ENCODE data around the gene MTURN.
"Not testable (repeated sequence)": the region's sequence is repeated elsewhere in the genome, so short reads cannot be mapped to it uniquely, and the experiment has no call there.

The MTURN gene

DNA sequence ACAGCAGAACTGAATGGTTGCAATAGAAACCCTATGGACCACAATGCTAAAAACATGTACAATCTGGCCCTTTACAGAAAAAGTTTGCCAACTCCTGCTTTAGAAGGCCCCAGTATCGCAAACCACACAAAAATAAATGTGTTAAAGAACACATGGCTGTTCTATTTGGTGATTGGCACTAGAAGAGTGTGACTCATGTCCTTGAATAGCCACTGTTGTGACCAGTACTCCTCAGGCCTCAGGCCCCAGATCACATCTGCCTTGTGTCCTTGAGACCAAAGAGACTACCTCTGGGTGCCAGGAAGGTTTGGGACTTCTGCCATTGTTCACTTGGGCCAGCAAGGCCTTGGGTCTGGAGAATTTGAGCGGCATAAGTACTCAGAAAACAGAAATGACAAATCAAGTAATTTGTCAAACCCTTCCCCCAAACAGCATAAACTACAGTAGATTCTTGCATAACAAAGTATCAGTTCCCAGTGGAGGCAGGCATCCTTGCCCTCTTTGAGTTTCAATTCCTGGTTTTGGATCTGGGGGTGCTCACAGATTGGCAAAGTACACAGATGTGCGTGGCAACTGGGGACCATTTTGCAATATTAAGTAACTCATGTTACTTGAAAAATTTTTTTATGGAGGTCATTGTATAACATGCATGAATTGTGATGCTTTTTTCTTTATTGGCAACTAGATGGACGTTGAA lies 50.2 kb downstream of the MTURN start:
- no peak for TF ChIP-seq POLR2A (IDR thresholded peaks at IDR 0.05; ENCODE audit: low read depth, low read length)
- DNase-seq (ENCODE audit: insufficient read length, low spot score) (no peak), FAIRE-seq (no peak)

DNA sequence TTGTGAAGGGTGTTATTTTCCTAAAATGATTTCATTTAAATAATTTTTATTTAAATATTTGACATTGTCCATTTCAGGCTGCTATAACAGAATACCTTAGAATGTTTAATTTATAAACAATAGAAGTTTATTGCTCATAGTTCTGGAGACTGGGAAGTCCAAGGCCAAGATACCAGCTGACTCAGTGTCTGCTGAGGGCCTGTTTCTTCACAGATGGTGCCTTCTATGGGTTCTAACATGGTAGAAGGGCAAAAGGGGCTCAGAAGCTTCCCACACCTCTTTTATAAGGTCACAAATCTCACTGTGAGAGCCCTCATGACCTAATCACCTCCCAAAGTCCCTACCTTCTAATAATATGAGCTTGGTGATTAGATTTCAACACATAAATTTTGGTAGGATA lies 50.7 kb downstream of the MTURN start:
- DNase-seq (ENCODE audit: insufficient read length, low spot score) (no peak), FAIRE-seq (no peak)
- no peak for TF ChIP-seq POLR2A (IDR thresholded peaks at IDR 0.05; ENCODE audit: low read depth, low read length)

DNA sequence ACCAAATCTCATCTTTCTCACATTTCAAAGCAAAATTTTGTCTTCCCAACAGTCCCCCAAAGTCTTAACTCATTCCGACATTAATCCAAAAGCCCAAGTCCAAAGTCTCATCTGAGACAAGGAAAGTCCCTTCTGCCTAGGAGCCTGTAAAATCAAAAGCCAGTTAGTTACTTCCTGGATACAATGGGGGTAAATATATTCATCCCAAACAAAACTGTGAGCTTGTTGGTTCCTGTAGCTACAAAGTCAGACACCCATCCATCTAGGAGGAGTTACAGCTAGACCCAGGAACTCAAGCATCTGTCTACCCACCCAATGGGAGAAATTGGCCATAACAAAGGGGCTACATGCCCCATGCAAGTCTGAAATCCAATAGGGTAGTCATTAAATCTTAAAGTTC lies 51.9 kb downstream of the MTURN start:
- DNase-seq (ENCODE audit: insufficient read length, low spot score): no peak
- TF ChIP-seq POLR2A (IDR thresholded peaks at IDR 0.05; ENCODE audit: low read depth, low read length): no peak
- no peak for FAIRE-seq

DNA sequence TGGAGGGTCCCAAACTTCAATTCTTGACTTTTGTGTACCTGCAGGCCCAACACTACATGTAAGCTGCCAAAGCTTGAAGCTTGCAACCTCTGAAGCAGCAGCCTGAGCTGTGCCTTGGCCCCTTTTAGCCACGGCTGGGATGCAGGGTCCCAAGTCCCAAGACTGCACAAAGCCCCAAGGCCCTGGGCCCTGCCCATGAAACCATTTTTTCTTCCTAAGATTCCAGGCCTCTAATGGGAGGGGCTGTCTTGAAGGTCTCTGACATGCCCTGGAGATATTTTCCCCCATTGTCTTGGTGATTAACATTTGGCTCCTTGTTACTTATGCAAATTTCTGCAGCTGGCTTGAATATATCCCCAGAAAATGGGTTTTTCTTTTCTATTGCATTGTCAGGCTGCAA lies 52.7 kb downstream of the MTURN start:
- no peak for TF ChIP-seq POLR2A (IDR thresholded peaks at IDR 0.05; ENCODE audit: low read depth, low read length)
- FAIRE-seq (no peak), DNase-seq (ENCODE audit: insufficient read length, low spot score) (no peak)

DNA sequence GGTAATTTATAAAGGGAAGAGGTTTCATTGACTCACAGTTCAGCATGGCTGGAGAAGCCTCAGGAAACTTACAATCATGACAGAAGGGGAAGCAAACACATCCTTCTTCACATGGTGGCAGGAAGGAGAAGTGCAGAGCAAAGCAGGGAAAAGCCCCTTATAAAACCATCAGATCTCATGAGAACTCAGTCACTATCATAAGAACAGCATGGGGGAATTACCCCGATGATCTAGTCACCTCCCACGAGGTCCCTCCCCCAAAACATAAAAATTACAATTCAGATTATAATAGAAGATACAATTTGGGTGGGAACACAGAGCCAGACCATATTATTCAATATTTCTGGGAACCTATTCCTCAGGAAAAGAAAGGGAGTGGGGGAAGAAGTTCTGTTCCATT lies 53.6 kb downstream of the MTURN start:
- FAIRE-seq; DNase-seq (ENCODE audit: insufficient read length, low spot score): not testable (repeated sequence)

DNA sequence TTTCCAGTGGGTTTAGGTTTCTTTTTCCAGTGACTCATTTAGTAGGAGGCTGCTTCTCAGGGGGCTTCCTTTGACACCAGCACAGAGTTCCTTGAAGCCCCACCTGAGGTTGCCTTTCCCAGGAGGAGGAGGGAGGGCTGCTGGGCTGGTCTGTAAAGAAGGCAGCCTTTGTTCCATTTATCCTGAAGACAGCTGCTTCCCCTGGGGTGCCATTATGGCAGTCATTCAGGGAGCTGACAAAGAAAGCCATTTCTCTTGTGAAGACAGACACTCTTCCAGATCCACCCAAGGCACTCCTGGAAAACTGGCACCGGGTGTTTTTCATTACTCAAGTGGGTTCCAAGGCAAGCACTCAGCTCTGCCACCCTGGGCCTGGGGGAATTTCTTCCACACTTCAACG lies 54.0 kb downstream of the MTURN start:
- FAIRE-seq (no peak), DNase-seq (ENCODE audit: insufficient read length, low spot score) (no peak)
- no peak for TF ChIP-seq POLR2A (IDR thresholded peaks at IDR 0.05; ENCODE audit: low read depth, low read length)

DNA sequence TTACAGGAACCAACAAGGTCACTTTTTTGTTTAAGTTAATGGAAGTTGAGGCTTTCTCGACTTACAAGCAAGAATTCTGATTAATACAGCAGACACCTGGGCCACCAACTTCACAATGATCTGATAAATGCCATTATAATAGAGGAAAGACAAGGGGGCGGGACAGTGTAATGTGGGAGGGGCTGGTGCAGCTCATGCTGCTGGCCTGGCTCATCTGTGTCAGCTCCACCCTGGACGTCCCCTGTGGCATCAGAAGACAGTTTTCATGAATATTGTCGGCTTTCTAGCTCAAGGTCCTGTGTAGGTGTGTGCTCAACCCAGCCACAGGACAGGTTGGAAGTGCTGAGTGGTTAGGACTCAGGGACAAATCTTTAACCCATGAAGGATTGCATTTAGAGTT lies 57.0 kb downstream of the MTURN start:
- DNase-seq (ENCODE audit: insufficient read length, low spot score) (no peak), FAIRE-seq (no peak)
- no peak for TF ChIP-seq POLR2A (IDR thresholded peaks at IDR 0.05; ENCODE audit: low read depth, low read length)

DNA sequence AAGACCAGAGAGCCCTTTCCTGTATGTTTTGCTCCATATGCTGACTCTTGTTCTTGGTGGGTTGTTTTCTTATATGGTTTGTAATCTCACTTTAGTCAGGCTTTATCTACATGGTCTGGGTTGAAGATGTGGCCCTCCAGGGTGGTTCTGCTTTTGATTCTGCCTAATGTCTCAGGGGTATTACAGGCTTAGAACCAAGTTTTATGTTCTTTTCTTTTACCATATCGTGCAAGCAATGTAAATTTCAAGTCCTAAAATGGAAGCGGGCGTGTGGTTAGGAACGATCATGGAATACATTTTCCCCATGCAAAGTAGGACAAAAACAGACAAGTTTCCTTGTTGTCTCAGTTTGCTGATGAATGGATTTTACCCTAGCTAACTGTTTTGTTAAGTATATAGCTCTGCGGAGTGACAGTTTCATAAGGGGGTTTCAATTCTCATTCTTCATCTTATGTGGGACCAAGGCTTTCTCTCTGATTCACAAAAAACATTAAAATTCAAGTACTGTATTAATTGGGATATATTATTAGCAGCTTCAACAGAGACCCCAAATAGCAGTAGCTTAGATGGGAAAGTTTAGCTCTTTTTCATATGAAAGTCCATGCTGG lies 58.7 kb downstream of the MTURN start:
- DNase-seq (ENCODE audit: insufficient read length, low spot score) (no peak), FAIRE-seq (no peak)
- no peak for TF ChIP-seq POLR2A (IDR thresholded peaks at IDR 0.05; ENCODE audit: low read depth, low read length)

DNA sequence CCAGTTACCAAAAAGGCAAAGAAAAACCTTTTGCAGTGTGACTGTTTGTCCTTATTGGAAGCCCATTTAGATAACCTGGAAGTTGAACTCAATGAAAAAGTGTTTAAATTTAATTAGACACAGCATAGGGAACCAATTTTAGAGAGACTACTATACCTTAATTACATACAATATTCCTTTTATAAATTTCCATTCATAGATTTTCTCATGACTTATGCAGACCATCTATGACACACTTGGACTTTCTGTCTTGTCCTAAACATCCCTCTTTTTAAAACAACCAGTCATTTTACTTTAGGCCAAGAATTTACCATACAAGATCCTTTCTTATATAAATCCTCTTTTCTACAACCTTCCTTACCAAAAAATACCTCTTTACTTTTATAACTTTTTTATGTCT lies 61.6 kb downstream of the MTURN start:
- no peak for DNase-seq (ENCODE audit: insufficient read length, low spot score)
- no peak for FAIRE-seq
- TF ChIP-seq POLR2A (IDR thresholded peaks at IDR 0.05; ENCODE audit: low read depth, low read length): no peak

DNA sequence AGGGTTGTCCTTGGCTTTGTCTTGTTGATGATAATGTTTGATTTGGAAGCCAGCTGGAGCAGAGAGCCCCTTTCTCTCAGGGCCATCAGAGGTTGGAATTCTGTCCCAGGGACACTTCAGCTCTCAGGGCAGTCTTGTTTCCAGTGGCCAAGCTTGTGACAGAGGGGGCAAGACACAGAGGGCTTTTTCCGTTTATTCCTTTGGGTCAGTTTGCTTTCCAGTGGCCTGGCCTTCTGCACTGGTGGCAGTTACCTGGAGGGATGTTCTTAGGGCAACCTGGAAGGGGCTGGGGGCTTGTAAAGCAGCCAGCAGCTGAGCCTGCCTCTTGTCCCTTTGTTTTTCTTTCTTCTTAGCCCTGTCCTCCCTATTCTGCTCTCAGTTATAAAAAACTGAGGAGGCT lies 62.7 kb downstream of the MTURN start:
- no peak for DNase-seq (ENCODE audit: insufficient read length, low spot score)
- no peak for TF ChIP-seq POLR2A (IDR thresholded peaks at IDR 0.05; ENCODE audit: low read depth, low read length)
- no peak for FAIRE-seq

DNA sequence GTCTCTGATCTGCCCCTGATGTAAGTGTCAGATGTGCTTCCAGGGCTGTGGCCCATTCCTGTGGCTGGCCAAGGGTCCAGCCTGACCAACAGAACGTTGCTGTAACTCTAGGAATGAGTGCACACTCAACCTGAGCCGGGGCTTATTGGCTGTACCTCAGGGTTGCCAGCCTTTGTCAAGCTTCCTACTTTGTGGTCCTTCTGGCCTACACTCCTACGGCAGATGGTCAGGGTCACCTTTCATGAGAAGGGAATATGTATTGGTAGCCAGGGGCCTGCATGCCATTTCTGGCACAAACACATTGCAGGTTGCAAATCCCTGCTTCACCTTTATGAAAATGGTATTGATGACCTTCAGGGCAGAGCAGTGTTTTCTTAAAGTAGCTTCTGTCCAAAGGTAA lies 64.5 kb downstream of the MTURN start:
- no peak for TF ChIP-seq POLR2A (IDR thresholded peaks at IDR 0.05; ENCODE audit: low read depth, low read length)
- FAIRE-seq (no peak), DNase-seq (ENCODE audit: insufficient read length, low spot score) (no peak)

DNA sequence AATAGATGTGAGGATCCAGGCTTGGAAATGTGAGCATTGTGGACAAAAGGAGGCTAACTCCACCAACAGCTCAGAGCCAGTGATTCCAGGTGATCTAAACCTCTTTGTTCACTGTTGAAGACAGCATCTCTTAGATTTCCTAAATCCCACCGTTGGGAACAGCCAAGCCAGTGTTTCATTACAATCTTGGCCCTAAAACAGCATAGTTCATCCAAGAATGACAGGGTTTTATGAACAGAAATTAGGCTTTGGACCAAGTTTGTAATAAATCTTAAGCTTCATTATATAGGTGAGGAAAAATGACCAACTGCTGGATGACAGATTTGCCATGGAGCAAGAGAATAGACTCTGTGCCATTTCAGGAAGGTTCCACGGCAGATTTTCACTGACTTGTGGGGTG lies 65.8 kb downstream of the MTURN start:
- TF ChIP-seq POLR2A (IDR thresholded peaks at IDR 0.05; ENCODE audit: low read depth, low read length): no peak
- FAIRE-seq: no peak
- no peak for DNase-seq (ENCODE audit: insufficient read length, low spot score)

DNA sequence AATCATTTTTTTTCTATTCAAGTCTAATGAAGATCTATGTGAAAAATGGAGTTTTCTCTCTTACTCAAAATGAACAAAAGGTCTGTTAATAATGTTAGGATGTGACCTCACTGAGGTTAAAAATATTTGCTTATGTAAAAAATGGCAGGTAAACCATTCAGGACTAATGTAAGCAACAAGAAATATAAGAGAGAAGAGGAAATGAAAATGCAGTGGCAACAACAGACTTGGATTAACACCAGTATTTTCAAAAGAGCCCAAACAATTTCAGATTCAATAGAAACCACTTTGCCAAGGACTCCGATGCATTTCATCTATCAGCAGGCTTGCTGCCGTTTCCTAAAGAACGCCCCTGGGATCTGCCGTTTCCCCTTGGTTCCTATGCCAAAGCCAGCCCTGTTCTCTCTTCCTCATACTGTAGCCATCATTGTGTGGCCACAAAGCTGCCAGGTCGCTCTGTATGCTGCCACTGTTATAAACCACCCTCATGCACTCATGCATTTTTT lies 66.4 kb downstream of the MTURN start:
- FAIRE-seq (no peak), DNase-seq (ENCODE audit: insufficient read length, low spot score) (no peak)
- no peak for TF ChIP-seq POLR2A (IDR thresholded peaks at IDR 0.05; ENCODE audit: low read depth, low read length)

DNA sequence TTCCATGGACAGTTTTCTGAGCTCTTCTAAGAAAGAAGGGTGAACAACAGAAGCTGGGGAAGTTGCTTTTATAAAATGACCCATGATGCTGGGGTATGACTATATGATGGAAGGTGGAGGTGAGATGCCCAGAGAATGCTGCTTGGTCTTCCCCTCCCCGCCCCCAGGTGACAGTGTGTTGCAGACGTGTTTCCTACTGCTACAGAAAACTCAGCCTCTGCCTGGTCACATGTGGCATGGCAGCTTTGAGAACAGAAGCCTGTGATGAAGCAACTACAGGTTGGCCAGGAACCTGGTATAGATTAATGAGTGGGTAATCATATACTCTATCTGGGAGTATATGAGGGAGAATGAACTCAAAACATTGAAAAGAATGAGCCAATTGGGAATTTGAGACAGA lies 67.1 kb downstream of the MTURN start:
- TF ChIP-seq POLR2A (IDR thresholded peaks at IDR 0.05; ENCODE audit: low read depth, low read length): no peak
- no peak for DNase-seq (ENCODE audit: insufficient read length, low spot score)
- no peak for FAIRE-seq

DNA sequence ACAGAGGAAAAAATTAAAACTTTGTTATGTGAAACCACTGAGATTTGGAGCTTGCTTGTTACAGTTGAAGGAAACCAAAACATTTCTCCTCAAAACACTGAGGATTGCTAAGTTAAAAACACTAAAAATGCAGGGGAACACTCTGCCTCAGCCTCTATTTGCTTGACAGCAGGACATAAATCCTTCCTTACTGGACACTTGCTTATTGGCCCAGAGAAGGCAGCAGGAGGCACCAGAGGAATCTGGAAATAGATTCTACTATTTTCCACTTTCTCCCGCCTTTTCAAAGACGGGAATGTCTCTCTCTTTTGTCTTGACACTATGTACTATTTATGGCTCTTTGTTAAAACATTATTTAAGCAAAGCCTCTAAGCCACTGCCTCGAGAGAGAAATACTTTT lies 67.9 kb downstream of the MTURN start:
- no peak for DNase-seq (ENCODE audit: insufficient read length, low spot score)

More for the DNA sequence above, 67.9 kb downstream of the MTURN start:
- FAIRE-seq: no peak
- no peak for TF ChIP-seq POLR2A (IDR thresholded peaks at IDR 0.05; ENCODE audit: low read depth, low read length)
